K562 (cell line): ENCODE results near the gene PARD3. TPM values are rescaled to one million over a fixed set of nuclear protein-coding genes. Genes with fewer than 3 reads are reported as not detected.

Experiments used
- ATAC-seq: fragments of 200-7000 bp; cut with Tn5 transposase; 3 replicates; pipeline ENCODE4 v1.9.1; 2020; ENCODE audit warnings: moderate library complexity
- BruUV-seq: library from RNA; stranded (reverse); fragments of 400-500 nt; replicated peaks from 2 replicates; lab custom pipeline; 2021; lab: Mats Ljungman, UMichigan
- CTCF ChIA-PET: fragments of 300-600 bp; formaldehyde crosslinking; extraction: SDS; loops from one replicate; lab custom pipeline; 2021; ENCODE audit warnings: low intra/inter-chr PET ratio; lab: Yijun Ruan, JAX
- POLR2A ChIA-PET: fragments of 300-600, 350-650 bp; sonication (Branson Sonifier 250); formaldehyde crosslinking; extraction: SDS; loops from one replicate; lab custom pipeline; 2021; ENCODE audit warnings: antibody characterized with exemption, inconsistent platforms; lab: Yijun Ruan, JAX
- DNase-seq, 4 experiments: peaks; one replicate each; pipeline versions ENCODE4 v3.0.0 to v3.0.0-alpha.2; 2011 to 2018; ENCODE audit warnings: low spot score in 3 of 4, mixed read lengths in 3 of 4; ENCODE audit errors: extremely low read depth in 1 of 4
- FAIRE-seq: peaks from 2 replicates; lab custom pipeline; 2011; peaks lifted over from hg19 to GRCh38; lab: Jason Lieb, UNC
- H2AFZ ChIP-seq: 2 replicates; pipeline ENCODE4 v1.6.0; 2011; ENCODE audit warnings: low read depth, low read length, control low read depth, inconsistent platforms
- H3K27ac ChIP-seq: fragments of 200-600 bp; 3 replicates; pipeline ENCODE4 v1.8.0; 2011; ENCODE audit warnings: low read depth, mild to moderate bottlenecking, control low read depth, inconsistent platforms, low read length, moderate library complexity, mixed read lengths; ENCODE audit errors: extremely low read depth
- H3K27me3 ChIP-seq, 2 experiments: fragments of 300-600 bp in 1 of 2; 2 replicates in 1 of 2; 3 replicates in 1 of 2; pipeline versions ENCODE4 v1.6.0 to v1.8.0; 2011; ENCODE audit warnings: inconsistent platforms in 2 of 2, low read length in 2 of 2, mild to moderate bottlenecking in 1 of 2, mixed read lengths in 1 of 2, moderate library complexity in 1 of 2; ENCODE audit not compliant: control insufficient read depth in 2 of 2, insufficient read depth in 2 of 2
- H3K36me3 ChIP-seq: fragments of 300-600 bp; 3 replicates; pipeline ENCODE4 v1.8.0; 2011; ENCODE audit warnings: mild to moderate bottlenecking, low read length, inconsistent platforms; ENCODE audit not compliant: control insufficient read depth, insufficient read depth
- H3K4me1 ChIP-seq, 2 experiments: fragments of 200-600 bp in 1 of 2; replicated peaks in 1 of 2; 2 replicates in 1 of 2; 3 replicates in 1 of 2; pipeline versions ENCODE4 v1.5.1 to v1.8.0; 2011; ENCODE audit warnings: inconsistent platforms in 2 of 2, low read length in 2 of 2, mild to moderate bottlenecking in 1 of 2, mixed read lengths in 1 of 2, moderate library complexity in 1 of 2; ENCODE audit not compliant: control insufficient read depth in 2 of 2, insufficient read depth in 2 of 2
- H3K4me2 ChIP-seq: 2 replicates; pipeline ENCODE4 v1.6.1; 2011; ENCODE audit warnings: low read length, control low read depth, inconsistent platforms, mixed read lengths; ENCODE audit not compliant: insufficient read depth
- H3K4me3 ChIP-seq: fragments of 200-600 bp; sonication (generic), shearing (Covaris generic); 2 replicates; pipeline ENCODE4 v1.5.1; 2016; ENCODE audit warnings: control low read depth, inconsistent platforms
- H3K79me2 ChIP-seq: fragments of 200-600 bp; 3 replicates; pipeline ENCODE4 v1.8.0; 2011; ENCODE audit warnings: low read length, inconsistent platforms; ENCODE audit not compliant: control insufficient read depth, insufficient read depth
- H3K9ac ChIP-seq, 2 experiments: 2 replicates each; pipeline versions ENCODE4 v1.6.0 to v1.6.1; 2011; ENCODE audit warnings: low read depth in 2 of 2, low read length in 2 of 2, control low read depth in 1 of 2, inconsistent platforms in 1 of 2, mild to moderate bottlenecking in 1 of 2, mixed read lengths in 1 of 2; ENCODE audit not compliant: insufficient read depth in 1 of 2
- H3K9me1 ChIP-seq: one replicate; pipeline ENCODE4 v1.6.0; 2011; ENCODE audit warnings: inconsistent platforms, mild to moderate bottlenecking, low read length, moderate library complexity; ENCODE audit not compliant: control insufficient read depth, insufficient read depth
- H3K9me3 ChIP-seq: replicated peaks from 2 replicates; pipeline ENCODE4 v1.5.1; 2011; ENCODE audit warnings: low read depth, low read length, inconsistent platforms; ENCODE audit not compliant: control insufficient read depth, insufficient read depth
- H4K20me1 ChIP-seq: replicated peaks from 2 replicates; pipeline ENCODE4 v1.6.1; 2011; ENCODE audit warnings: low read length, inconsistent platforms, mixed read lengths; ENCODE audit not compliant: control insufficient read depth, insufficient read depth
- ADNP ChIP-seq: fragments of 200-800 bp; sonication (Bioruptor generic); IDR thresholded peaks from 2 replicates; pipeline ENCODE4 v1.6.1; 2016; ENCODE audit warnings: missing genetic modification characterization, missing compliant biosample characterization
- FOXP1 ChIP-seq: sonication (generic); formaldehyde crosslinking; IDR thresholded peaks from 2 replicates; pipeline ENCODE4 v1.8.0; 2022; ENCODE audit warnings: mild to moderate bottlenecking, missing genetic modification reagents
- GATAD2B ChIP-seq: fragments of 450-650 bp; IDR thresholded peaks from 2 replicates; pipeline ENCODE4 v1.6.1; 2017; ENCODE audit warnings: mild to moderate bottlenecking, borderline replicate concordance
- GTF2A2 ChIP-seq: IDR thresholded peaks from 2 replicates; pipeline ENCODE4 v1.6.1; 2016; ENCODE audit warnings: mild to moderate bottlenecking, missing genetic modification characterization, missing compliant biosample characterization
- MTA1 ChIP-seq: fragments of 450-650 bp; IDR thresholded peaks from 2 replicates; pipeline ENCODE4 v1.6.1; 2017; ENCODE audit warnings: borderline replicate concordance
- NBN ChIP-seq: fragments of 450-650 bp; IDR thresholded peaks from 2 replicates; pipeline ENCODE4 v1.6.1; 2016; ENCODE audit warnings: low read depth, mild to moderate bottlenecking
- NR4A1 ChIP-seq, 2 experiments: fragments of 250-450 bp in 1 of 2; fragments of 450-650 bp in 1 of 2; sonication (Bioruptor Pico) in 1 of 2; IDR thresholded peaks; 2 replicates each; pipeline versions ENCODE4 v1.4.0 to v1.6.1; 2016 to 2020; ENCODE audit warnings: mild to moderate bottlenecking in 2 of 2, missing compliant biosample characterization in 1 of 2, missing genetic modification characterization in 1 of 2, moderate library complexity in 1 of 2
- OTX1 ChIP-seq: fragments of 450-650 bp; formaldehyde crosslinking; IDR thresholded peaks from 2 replicates; pipeline ENCODE4 v1.4.0; 2022; ENCODE audit warnings: mild to moderate bottlenecking
- RCOR1 ChIP-seq, 2 experiments: IDR thresholded peaks; 2 replicates each; pipeline ENCODE4 v1.6.1; 2012; ENCODE audit warnings: low read depth in 2 of 2, low read length in 2 of 2, borderline replicate concordance in 1 of 2, improper control_type of control experiment in 1 of 2
- ZNF830 ChIP-seq: fragments of 250-450 bp; sonication (Bioruptor Pico); IDR thresholded peaks from 2 replicates; pipeline ENCODE4 v1.5.0; 2021; ENCODE audit warnings: mild to moderate bottlenecking
- WGBS: fragments of 100-300 bp; shearing (Covaris generic); methylation state at CpG from one replicate; pipeline ENCODE4 v1.1.6; 2016; ENCODE audit warnings: low coverage, mixed read lengths; ENCODE audit not compliant: insufficient coverage; ENCODE audit errors: missing lambda C conversion rate; 5-methylcytosine and 5-hydroxymethylcytosine counted together
- in situ Hi-C: fragments of 300-500 bp; cut with MboI; formaldehyde crosslinking; loops from 4 replicates; pipeline ENCODE4 v1.15.0; 2018; ENCODE audit warnings: inconsistent platforms, mixed read lengths
- intact Hi-C: fragments of 100-400 bp; cut with micrococcal nuclease; formaldehyde crosslinking; loops from 2 replicates; pipeline ENCODE4 v1.14.2; 2022
- polyA plus RNA-seq, 8 experiments: library from polyadenylated mRNA; depleted of rRNA in 4 of 8; stranded (reverse) in 5 of 8; unstranded in 3 of 8; fragments of >200 nt; fragmentation: Nextera tagmentation in 2 of 8; fragmentation: Illumina TruSeq in 1 of 8; extraction: Ambion mirVana in 2 of 8; extraction: Trizol in 1 of 8; gene quantifications; 2 replicates each; pipeline versions ENCODE4 v1.2.1 to v1.2.3, GENCODE V29; 2011 to 2014; ENCODE audit warnings: inconsistent platforms in 1 of 8, missing spikeins in 1 of 8
- total RNA-seq, 7 experiments: library from RNA; depleted of rRNA in 6 of 7; stranded (reverse); fragments of >200 nt in 6 of 7; fragmentation: Illumina TruSeq in 2 of 7; extraction: Trizol in 2 of 7; gene quantifications; 2 replicates each; pipeline versions ENCODE4 v1.2.1 to v1.2.3, GENCODE V29; 2011 to 2021; ENCODE audit warnings: low replicate concordance in 1 of 7
- TF ChIP-seq, protein P1 (sequence below): sonication (generic); formaldehyde crosslinking; IDR thresholded peaks from 2 replicates; pipeline ENCODE4 v1.8.0; 2022; ENCODE audit warnings: mild to moderate bottlenecking, missing genetic modification reagents
- TF ChIP-seq, protein P2 (sequence below): fragments of 200-400 bp; formaldehyde crosslinking; IDR thresholded peaks from 2 replicates; pipeline ENCODE4 v1.6.1; 2017; ENCODE audit warnings: mild to moderate bottlenecking, low read depth, low read length, moderate library complexity

Gene PARD3
- total and polyA plus RNA-seq, 9 of the 15 experiments (the other 6 are each of a cell fraction or from before 2014, with no cell fraction given): 2.7 to 11.7 (median 7.7) TPM

DNA sequence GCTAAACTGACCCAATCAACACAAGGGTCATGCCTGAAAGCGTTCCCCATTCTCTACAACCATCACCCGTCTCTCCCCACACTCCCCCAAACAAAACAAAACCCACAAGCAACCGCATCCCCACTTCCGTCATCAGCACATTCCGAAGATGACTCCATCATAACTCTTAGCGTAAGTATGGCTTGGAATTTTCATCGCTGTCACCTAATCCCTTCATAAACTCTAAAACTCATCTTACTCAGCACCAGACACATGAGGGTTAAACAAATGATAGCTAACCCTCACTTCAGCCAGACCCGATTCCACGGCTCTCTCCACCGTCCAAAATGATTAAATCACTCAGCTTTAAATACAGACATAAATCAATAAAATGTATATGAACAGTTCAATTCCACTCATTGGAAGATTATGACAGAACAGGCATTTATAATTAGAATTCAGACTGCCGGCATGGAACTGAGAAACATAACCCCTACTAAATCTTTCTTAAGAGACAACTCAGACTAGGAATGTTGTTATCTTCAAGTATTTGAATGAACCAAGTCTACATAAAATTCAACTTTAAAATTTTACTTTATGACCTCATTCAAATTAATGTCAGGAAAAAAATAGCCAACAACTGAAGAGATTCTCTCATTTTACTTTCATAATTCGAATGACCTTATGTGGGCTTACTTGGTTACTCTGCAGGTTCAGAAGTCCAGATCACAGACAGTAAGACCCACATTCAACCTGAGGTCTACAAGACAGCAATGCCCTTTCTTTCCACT lies 215.9 kb downstream of the PARD3 start:
- H3K27me3 ChIP-seq: 0 out of 5 replicates have a peak, but pooled peaks cover 0 to 2% of the 10 kb centered on the region in 2 experiments
- no peaks in the 10 kb centered on the region for H3K4me1 ChIP-seq
- TF ChIP-seq NR4A1 (CRISPR knock-in tag; IDR thresholded peaks at IDR 0.05) (no peak), NR4A1 (tag; IDR thresholded peaks at IDR 0.05) (no peak), ADNP (no peak), FOXP1 (no peak)
- TF ChIP-seq, all 486 proteins: peak for 0
- no peak overlapping the region for H3K27ac ChIP-seq
- H3K9ac ChIP-seq: no peak overlapping the region
- FAIRE-seq: no peak
- intact Hi-C loops: no loop called here
- H3K36me3 ChIP-seq: no peaks in the 10 kb centered on the region
- H3K9me3 ChIP-seq: no peaks in the 10 kb centered on the region
- peaks cover 6% of the 10 kb centered on the region; the same call in 1 of the 2 replicates for H4K20me1 ChIP-seq
- H3K9me1 ChIP-seq: no peaks in the 10 kb centered on the region
- DNase-seq: no peak
- H3K4me3 ChIP-seq: no peak overlapping the region
- ChIA-PET POLR2A (no interaction called here), CTCF (no interaction called here)
- no peak for ATAC-seq
- no peaks in the 10 kb centered on the region for H3K79me2 ChIP-seq
- no peak overlapping the region for H3K4me2 ChIP-seq
- no peak overlapping the region for H2AFZ ChIP-seq
- no TSS peak for BruUV-seq
- 18% methylated on average over 12 of the region's 12 CpGs for WGBS
- in situ Hi-C loops: no loop called here

DNA sequence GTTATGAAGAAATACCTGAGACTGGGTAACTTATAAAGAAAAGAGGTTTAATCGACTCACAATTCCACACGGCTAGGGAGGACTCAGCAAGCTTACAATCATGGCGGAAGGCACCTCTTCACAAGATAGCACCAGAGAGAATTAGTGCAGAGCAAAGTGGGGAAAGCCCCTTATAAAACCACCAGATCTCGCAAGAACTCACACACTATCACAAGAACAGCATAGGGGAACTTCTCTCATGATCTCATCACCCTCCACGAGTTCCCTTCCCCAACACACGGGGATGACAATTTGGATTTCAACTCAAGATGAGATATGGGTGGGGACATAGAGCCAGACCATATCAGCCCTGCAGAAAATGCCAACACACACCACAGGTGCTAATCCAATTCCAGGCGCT lies 218.7 kb downstream of the PARD3 start:
- intact Hi-C loops (no loop called here), in situ Hi-C loops (no loop called here)
- Histone ChIP-seq H3K9ac (no peak overlapping the region), H3K27ac (no peak overlapping the region), H3K4me3 (no peak overlapping the region), H3K4me1 (no peaks in the 10 kb centered on the region), H3K27me3 (0 out of 5 replicates have a peak, but pooled peaks cover 0 to 2% of the 10 kb centered on the region in 2 experiments), H3K4me2 (no peak overlapping the region), H3K36me3 (no peaks in the 10 kb centered on the region), H4K20me1 (peaks cover 6% of the 10 kb centered on the region; the same call in 1 of the 2 replicates), H2AFZ (no peak overlapping the region), H3K9me3 (no peaks in the 10 kb centered on the region), H3K79me2 (no peaks in the 10 kb centered on the region), H3K9me1 (no peaks in the 10 kb centered on the region)
- ChIA-PET CTCF (no interaction called here), POLR2A (no interaction called here)
- FAIRE-seq (no peak), DNase-seq (no peak), ATAC-seq (no peak)
- no TSS peak for BruUV-seq
- WGBS: 13% methylated on average over 7 of the region's 7 CpGs
- TF ChIP-seq NBN (no peak), GTF2A2 (tag) (no peak), RCOR1 (IDR thresholded peaks at IDR 0.05; ENCODE audit: borderline replicate concordance in 1 of 2, low read depth in 2 of 2, low read length in 2 of 2) (no peak), GATAD2B (no peak), MTA1 (no peak), OTX1 (CRISPR knock-in tag) (no peak), ZNF830 (CRISPR knock-in tag) (no peak)
- TF ChIP-seq, protein P1, sequence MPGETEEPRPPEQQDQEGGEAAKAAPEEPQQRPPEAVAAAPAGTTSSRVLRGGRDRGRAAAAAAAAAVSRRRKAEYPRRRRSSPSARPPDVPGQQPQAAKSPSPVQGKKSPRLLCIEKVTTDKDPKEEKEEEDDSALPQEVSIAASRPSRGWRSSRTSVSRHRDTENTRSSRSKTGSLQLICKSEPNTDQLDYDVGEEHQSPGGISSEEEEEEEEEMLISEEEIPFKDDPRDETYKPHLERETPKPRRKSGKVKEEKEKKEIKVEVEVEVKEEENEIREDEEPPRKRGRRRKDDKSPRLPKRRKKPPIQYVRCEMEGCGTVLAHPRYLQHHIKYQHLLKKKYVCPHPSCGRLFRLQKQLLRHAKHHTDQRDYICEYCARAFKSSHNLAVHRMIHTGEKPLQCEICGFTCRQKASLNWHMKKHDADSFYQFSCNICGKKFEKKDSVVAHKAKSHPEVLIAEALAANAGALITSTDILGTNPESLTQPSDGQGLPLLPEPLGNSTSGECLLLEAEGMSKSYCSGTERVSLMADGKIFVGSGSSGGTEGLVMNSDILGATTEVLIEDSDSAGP (CRISPR knock-in tag): no peak
- TF ChIP-seq, protein P2, sequence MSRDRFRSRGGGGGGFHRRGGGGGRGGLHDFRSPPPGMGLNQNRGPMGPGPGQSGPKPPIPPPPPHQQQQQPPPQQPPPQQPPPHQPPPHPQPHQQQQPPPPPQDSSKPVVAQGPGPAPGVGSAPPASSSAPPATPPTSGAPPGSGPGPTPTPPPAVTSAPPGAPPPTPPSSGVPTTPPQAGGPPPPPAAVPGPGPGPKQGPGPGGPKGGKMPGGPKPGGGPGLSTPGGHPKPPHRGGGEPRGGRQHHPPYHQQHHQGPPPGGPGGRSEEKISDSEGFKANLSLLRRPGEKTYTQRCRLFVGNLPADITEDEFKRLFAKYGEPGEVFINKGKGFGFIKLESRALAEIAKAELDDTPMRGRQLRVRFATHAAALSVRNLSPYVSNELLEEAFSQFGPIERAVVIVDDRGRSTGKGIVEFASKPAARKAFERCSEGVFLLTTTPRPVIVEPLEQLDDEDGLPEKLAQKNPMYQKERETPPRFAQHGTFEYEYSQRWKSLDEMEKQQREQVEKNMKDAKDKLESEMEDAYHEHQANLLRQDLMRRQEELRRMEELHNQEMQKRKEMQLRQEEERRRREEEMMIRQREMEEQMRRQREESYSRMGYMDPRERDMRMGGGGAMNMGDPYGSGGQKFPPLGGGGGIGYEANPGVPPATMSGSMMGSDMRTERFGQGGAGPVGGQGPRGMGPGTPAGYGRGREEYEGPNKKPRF: no peak
